NCI-H2081 treated with DMSO at 0.1 percent for 48 hours (cell line): Measurements from ENCODE around the gene TRAIP.
"Not testable (repeated sequence)": the region's sequence is repeated elsewhere in the genome, so short reads cannot be mapped to it uniquely, and the experiment has no call there.

Experiments used
- DNase-seq: peaks from one replicate; lab custom pipeline; 2025; lab: John Stamatoyannopoulos, UW

The TRAIP gene

GRCh38 chr3:49856181-49857005, at the start of gene TRAIP:
Gene TRAIP (minus strand): TSS chr3:49856564. CDS start chr3:49856453, 111 bp downstream.
- peak; percentile 62 for DNase-seq

- DNase-seq: not testable (repeated sequence)
Observed at GRCh38 chr3:49904448-49904847, 48.1 kb upstream of the TRAIP start.

DNA sequence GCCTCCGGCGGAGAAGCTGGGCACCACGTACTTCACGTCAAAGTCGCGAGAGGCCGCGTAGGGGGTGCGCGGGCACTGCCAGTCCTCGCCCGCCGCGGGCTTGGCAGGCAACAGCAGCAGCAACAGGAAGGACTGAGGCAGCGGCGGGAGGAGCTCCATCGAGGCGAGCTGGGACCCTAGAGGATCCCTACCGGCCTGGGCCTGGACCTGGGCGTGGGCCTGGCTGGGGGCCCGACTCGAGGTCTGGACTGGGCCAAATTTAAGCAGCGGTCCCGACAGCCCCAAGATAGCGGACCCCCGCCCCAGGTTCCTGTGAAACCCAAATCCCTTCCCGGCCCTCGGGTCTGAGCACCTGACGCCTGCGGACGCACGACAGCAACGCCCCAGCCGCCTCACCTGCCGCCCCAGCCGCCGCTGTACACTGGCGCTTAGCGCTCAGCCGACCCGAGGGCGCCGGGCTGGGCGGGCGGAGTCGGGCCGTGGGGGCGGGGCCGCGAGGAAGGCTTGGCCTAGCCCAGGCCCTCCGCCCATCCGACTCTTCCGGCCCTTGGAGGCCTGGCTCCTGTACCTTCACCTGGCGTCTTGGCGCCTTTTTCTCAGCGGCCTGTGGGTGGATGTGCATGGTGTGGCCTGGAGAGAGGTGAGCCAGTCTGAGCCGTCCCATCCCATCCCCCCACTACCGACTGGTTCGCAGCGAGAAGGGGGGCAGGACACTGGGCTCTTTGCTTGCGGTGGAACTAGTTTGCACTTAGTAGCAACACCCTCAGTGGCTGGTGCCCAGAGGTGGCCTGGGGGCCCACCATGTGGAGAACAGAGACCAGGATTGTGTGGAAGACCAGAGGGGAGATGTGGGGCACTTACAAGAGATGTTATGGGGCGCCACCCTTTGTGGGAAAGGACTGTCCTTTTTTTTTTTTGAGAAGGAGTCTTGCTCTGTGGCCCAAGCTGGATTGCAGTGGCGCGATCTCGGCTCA, 47.4 kb upstream of the TRAIP start, which contains the start of gene MST1R:
MST1R (minus strand) TSS at position 423 of the 974 bp plus-strand sequence; CDS start at position 159, 264 bp downstream.
- DNase-seq: no peak

GRCh38 chr3:49902511-49903345, 46.4 kb upstream of the TRAIP start:
- no peak for DNase-seq

DNA sequence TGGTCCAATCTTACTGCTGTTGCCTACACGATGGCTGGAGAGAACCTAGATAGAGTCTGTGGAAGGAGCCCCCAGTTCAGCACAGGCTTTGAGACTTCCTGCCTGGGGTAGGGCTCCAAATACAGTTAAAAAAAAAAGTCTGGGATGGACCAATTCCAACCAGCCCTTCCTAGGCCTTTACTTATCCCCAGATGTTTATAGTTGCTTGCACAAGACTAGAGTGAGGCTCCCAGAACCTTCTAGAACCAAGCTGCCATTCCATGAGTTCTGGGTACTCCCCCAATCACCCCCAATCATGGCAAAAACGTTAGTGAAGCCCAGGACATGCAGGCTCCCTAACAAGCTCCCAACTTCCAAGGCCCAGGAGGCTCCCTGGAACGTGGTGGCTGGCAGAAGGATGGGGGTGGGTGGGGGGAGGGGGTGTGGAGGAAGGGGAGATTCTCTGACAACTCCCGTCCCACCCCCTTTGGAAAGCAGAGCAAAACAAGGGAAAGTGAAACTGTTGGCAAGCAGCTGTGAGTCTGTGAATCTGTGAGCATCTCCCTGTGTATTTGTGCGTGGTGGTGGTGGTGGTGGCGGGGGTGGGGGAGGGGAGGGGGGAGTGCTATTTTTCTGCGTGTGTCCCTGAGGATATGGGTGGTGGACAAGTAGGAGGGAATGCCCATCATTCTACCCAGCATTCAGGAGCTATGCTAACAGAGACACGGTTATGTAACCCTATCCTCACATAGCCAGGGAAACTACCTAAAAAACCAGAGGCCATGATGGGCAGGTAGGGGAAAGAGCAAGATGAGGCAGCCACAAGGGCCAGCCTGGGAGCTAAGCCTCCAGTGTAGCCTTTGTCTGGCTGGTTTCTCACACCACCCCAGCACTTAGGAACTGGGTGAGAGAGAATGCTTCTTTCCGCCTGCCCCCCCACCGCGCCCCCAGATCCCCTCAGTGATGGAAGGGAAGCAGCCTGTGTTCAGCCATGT, 45.3 kb upstream of the TRAIP start:
- DNase-seq: no peak

- no peak for DNase-seq
Observed at GRCh38 chr3:49900491-49901153, 44.3 kb upstream of the TRAIP start.

GRCh38 chr3:49899815-49900214, 43.5 kb upstream of the TRAIP start:
- DNase-seq: no peak

GRCh38 chr3:49898991-49899390, 42.6 kb upstream of the TRAIP start:
- DNase-seq: no peak

GRCh38 chr3:49896345-49896744, 40.0 kb upstream of the TRAIP start:
- no peak for DNase-seq

DNA sequence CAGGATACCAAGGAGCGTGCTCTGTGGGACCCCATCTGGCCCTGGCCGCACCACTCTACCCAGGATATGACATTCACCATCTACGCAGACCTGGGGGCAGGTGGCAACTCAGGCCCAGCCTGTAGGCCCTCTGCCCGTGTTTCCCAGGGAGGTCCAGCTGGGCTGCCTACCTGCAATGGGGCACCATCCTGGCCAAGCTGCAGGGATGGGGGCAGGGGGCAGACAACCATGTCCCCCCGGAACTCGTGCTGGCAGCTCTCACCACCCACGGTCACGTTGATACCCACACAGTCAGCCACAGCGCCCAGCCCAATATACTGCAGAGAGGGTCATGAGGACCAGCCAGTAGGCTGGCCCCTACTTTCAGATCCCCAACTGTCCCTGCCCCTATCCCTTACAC, 39.4 kb upstream of the TRAIP start:
- no peak for DNase-seq

DNA sequence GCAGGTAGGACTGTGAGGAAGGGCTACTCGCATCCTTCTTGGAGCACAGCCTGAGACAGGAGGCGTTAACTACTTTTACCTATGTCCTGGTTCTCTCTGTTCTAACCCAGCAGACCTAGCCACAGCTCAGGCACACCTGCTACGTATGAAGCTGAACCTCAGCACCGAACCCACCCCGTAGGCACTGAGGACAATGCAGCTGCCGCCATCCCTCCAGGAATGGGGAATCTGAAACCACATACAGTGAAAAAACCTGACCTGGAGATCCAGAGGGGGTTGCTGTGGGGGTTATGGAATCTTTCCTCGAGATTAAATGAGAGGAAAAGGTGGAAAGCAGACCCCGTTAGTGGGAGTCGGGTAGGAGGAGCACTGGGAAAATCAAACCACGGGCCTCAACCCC, 32.9 kb upstream of the TRAIP start:
- no peak for DNase-seq

- no peak for DNase-seq
Observed at GRCh38 chr3:49886922-49887265, 30.5 kb upstream of the TRAIP start.

DNA sequence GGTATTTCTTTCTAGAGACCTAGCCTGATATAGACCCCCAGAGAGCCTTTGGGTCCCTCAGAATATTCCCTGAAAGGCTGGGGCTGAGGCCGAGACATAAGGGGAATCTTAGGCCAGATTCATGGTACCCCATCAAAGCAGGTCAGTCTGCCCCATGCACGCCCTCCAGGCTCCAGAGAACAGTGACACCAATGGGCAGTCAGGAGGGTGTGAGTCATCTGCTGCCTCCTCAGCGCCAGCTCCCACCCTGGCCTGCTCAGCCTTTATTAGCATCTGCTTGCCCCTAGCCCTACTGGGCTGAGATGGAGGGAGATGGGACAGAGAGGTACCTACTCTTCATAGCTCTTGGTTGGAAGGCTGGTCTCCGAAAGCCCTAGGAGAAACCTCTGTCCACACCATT, 27.6 kb upstream of the TRAIP start:
- DNase-seq: no peak

DNA sequence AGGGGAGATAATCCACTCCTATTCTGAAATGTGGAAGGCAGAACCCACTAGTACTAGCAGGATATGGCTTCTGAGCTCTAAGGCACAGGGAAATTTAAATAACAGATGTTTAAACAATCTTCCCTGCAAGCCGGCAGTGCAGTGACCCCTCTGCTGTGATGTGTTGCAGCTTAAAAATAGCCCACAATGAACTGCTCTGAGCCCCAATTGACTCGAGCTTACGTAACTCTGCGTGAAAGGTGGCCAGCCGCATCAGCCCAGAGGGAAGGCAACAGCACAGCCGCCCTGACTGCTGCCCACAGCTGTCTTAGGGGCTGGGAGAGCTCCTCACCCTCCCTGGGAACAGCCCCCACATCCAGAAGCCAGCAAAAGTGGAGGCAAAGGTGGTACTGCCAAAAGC, 25.8 kb upstream of the TRAIP start:
- DNase-seq: no peak

DNA sequence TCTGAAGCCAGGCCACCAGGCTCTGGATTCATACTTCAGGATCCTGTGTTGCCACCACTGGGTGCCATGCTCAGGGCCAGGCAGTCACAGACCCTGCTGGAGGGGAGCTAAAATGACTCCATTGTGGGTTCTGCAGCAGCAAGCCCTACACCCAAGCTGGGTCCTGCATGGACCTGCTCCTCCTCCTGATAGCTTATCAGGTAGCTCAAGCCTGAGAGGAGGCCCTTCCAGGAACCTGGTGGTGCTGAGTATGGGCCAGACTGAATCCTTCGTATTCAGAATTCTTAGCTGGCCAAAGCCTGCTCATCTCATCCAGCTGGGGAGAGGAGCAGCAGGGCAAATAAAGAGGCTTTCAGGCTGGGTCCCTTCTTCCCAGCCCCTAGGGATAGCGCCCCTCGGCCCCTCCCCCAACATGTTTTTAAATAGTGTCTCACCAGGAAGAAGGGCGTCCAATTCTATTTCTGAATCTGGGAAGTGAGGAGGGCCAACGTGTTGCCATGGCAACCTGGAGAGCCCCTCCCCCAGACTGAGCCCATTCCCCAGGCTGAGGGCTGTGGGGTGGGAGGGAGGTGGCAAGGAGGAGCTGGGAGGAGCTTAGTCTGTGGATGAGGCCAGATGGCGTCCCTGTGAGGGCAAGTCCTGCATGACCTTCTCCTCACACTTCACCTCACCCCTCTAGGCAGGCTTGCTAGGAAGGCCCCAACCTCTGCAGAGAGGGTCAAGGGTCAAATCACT, 24.4 kb upstream of the TRAIP start:
- no peak for DNase-seq

- no peak for DNase-seq
Observed at GRCh38 chr3:49879721-49880120, 23.4 kb upstream of the TRAIP start.

DNA sequence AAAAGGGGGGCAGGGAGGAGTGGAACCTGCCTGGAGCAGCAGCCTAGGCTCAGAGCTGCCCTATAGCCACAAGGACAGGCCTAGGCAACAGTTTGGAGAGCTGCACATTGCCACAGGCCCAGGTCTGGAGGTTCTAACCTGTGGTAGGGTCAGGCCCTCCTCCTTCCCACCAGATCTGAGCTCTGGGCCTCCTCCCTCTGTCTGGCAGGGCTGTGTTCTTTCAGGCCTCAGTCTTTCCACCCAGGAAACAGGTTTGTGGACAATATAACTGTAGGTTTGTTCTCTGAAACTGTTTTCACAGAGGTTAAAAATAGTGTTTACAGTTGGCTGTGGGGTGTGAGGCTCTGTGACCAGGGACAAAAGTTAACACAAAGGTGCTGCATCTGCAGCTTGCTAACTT, 22.3 kb upstream of the TRAIP start:
- no peak for DNase-seq

DNA sequence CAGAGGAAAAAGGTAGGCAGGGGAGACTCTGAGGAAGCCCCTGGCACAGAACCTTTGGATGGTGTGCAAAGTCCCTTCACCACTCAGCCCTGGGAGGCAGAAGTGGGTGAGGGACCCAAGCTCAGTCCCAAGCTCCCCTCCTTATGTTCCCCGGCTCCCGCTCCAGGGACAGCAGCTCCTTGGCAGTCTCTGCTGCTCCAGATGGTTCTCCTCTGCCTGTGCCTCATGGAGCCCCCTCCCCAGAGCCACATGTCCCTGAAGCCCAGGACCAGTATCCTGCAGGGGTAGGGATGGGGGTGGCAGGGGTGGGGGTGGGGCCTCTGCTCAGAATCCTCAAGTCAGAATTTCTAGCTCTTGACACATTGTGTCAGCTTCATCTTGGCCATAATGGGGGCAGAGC, 21.4 kb upstream of the TRAIP start:
- DNase-seq: no peak

DNA sequence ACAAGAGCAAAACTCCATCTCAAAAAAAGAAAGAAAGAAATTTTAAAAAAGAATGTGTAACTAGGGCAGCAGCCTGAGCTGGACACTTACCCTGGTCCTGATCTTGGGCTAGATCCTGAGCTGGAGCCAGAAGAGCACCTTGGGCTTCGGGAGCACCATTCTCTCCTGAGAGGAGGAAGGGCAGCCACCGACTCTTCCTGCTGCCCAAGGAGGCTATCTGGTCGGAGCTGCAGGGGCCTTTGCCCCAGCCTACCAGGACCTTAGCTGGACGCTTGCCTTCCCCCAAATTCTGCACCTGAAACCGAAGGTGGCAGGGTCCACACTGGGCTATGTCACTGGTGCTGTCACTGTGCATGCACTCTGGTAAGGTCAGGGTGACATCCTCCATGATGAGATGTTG, 20.2 kb upstream of the TRAIP start:
- DNase-seq: no peak

GRCh38 chr3:49873623-49874022, 17.3 kb upstream of the TRAIP start:
- DNase-seq: no peak
